ENCODE data around the gene CCNI2. TPM values are rescaled to one million over a fixed set of nuclear protein-coding genes. Genes with fewer than 3 reads are reported as not detected.

Gene CCNI2
- total RNA-seq, 1 experiment from 2014 or later = 3.3 TPM

DNA sequence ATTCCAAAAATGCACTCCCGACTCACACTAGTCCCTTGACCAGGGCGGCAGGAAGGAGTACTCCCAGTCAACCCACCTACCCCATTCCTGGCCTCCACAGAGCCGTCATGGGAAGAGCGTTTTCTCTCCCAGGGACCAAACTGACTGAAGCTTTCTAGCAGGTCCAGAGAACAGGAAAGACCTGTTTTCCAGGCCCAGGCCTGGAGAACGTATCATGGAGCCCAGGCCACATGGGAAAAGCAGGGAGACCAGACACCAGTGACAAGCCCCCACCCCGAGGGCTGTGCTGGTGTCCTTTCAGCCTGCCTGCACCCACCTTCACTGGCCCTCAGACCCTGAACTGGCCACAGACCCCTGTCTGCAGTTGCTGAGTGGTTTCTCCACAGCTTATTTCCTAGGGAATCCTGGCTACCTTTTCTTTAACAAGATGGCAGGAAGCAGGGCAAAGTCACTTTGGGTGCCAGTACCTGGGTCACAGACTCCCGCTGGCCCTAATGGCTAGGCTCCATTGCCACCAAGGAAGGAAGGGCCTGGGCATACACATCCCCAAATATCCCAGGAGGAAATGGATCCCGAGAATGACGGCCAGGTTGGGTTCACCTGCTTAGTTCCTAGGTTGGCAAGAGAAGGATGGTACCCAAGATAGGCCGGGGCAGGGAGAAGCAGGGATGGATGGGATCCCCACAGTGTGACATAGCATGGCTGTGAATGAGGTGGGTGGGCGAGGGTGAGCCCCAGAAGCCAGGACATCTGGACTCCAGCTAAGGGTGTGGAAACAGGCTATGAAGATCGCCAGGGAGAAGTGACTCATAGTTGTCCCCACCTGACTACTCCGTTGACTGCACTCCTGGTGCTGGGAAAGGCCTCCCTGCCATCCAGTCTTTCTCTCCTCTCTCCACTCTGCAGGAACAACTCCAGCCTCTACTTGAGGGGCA lies 12.2 kb downstream of the CCNI2 start:
- no peak overlapping the region for H3K27ac Mint-ChIP-seq (ENCODE audit: unreplicated experiment)
- H3K9me3 Mint-ChIP-seq (ENCODE audit: low read depth, unreplicated experiment) = no peaks in the 10 kb centered on the region
- H3K27me3 Mint-ChIP-seq (ENCODE audit: unreplicated experiment) = no peaks in the 10 kb centered on the region
- H3K4me1 Mint-ChIP-seq (ENCODE audit: low read depth, unreplicated experiment) = no peaks in the 10 kb centered on the region
- intact Hi-C loops (cut with micrococcal nuclease; ENCODE audit: unreplicated experiment) = no loop called here
- TF ChIP-seq CTCF (IDR thresholded peaks at IDR 0.05; ENCODE audit: unreplicated experiment) = no peak
- peak; percentile 17 for DNase-seq
- H3K36me3 Mint-ChIP-seq (ENCODE audit: insufficient read depth, unreplicated experiment) = peaks cover 10% of the 10 kb centered on the region
- H3K4me3 Mint-ChIP-seq (ENCODE audit: low read depth, unreplicated experiment) = no peak overlapping the region
- CTCF ChIA-PET = no interaction called here
- no TSS peak for BruUV-seq (replicated peaks)

DNA sequence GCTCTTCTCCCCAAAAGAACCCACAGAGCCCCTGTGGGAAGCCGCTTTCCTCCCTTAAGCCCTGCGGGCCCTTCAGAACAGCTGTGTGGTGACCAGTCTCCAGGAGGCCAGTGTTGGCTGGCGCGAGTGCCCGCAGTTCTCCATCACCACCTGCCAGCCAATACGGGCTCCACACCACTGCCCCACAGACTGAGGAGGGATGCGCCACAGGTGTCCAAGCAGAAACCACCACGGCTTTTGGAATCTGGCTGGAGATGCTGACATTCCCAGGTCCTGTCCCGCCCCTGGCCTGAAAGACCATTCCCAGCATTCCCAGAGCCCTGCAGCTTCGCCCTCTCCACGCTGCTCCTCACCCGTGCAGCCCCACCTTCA lies 12.8 kb downstream of the CCNI2 start:
- CTCF ChIA-PET = no interaction called here
- no peaks in the 10 kb centered on the region for H3K9me3 Mint-ChIP-seq (ENCODE audit: low read depth, unreplicated experiment)
- H3K4me3 Mint-ChIP-seq (ENCODE audit: low read depth, unreplicated experiment) = no peak overlapping the region
- H3K27me3 Mint-ChIP-seq (ENCODE audit: unreplicated experiment) = no peaks in the 10 kb centered on the region
- intact Hi-C loops (cut with micrococcal nuclease; ENCODE audit: unreplicated experiment) = no loop called here
- DNase-seq = no peak
- H3K36me3 Mint-ChIP-seq (ENCODE audit: insufficient read depth, unreplicated experiment) = peaks cover 9% of the 10 kb centered on the region
- no peaks in the 10 kb centered on the region for H3K4me1 Mint-ChIP-seq (ENCODE audit: low read depth, unreplicated experiment)
- H3K27ac Mint-ChIP-seq (ENCODE audit: unreplicated experiment) = no peak overlapping the region
- no peak for TF ChIP-seq CTCF (IDR thresholded peaks at IDR 0.05; ENCODE audit: unreplicated experiment)
- no TSS peak for BruUV-seq (replicated peaks)

- no peak for TF ChIP-seq CTCF (IDR thresholded peaks at IDR 0.05; ENCODE audit: unreplicated experiment)
- intact Hi-C loops (cut with micrococcal nuclease; ENCODE audit: unreplicated experiment) = no loop called here
- no peak overlapping the region for H3K4me3 Mint-ChIP-seq (ENCODE audit: low read depth, unreplicated experiment)
- H3K4me1 Mint-ChIP-seq (ENCODE audit: low read depth, unreplicated experiment) = no peaks in the 10 kb centered on the region
- DNase-seq = no peak
- BruUV-seq (replicated peaks) = no TSS peak
- H3K27ac Mint-ChIP-seq (ENCODE audit: unreplicated experiment) = no peak overlapping the region
- CTCF ChIA-PET = no interaction called here
- H3K27me3 Mint-ChIP-seq (ENCODE audit: unreplicated experiment) = no peaks in the 10 kb centered on the region
- H3K36me3 Mint-ChIP-seq (ENCODE audit: insufficient read depth, unreplicated experiment) = peaks cover 5% of the 10 kb centered on the region
- no peaks in the 10 kb centered on the region for H3K9me3 Mint-ChIP-seq (ENCODE audit: low read depth, unreplicated experiment)
These were observed 13.5 kb downstream of the CCNI2 start for GRCh38 chr5:132760601-132761317.

GRCh38 chr5:132761321-132762240 lies 14.4 kb downstream of the CCNI2 start:
- intact Hi-C loops (cut with micrococcal nuclease; ENCODE audit: unreplicated experiment) = no loop called here
- H3K9me3 Mint-ChIP-seq (ENCODE audit: low read depth, unreplicated experiment) = no peaks in the 10 kb centered on the region
- no peak overlapping the region for H3K4me3 Mint-ChIP-seq (ENCODE audit: low read depth, unreplicated experiment)
- H3K36me3 Mint-ChIP-seq (ENCODE audit: insufficient read depth, unreplicated experiment) = peaks cover 5% of the 10 kb centered on the region
- no peak for DNase-seq
- H3K27ac Mint-ChIP-seq (ENCODE audit: unreplicated experiment) = no peak overlapping the region
- no TSS peak for BruUV-seq (replicated peaks)
- CTCF ChIA-PET = interaction anchor here (0.5 to 0.6 kb wide), 3 partner anchors 10 to 374 kb away, joined by 3 read pairs; no protein-coding TSS in a partner anchor
- H3K27me3 Mint-ChIP-seq (ENCODE audit: unreplicated experiment) = no peaks in the 10 kb centered on the region
- no peaks in the 10 kb centered on the region for H3K4me1 Mint-ChIP-seq (ENCODE audit: low read depth, unreplicated experiment)
- TF ChIP-seq CTCF (IDR thresholded peaks at IDR 0.05; ENCODE audit: unreplicated experiment) = no peak
